Measurements from ENCODE around the gene LIFR.

DNA sequence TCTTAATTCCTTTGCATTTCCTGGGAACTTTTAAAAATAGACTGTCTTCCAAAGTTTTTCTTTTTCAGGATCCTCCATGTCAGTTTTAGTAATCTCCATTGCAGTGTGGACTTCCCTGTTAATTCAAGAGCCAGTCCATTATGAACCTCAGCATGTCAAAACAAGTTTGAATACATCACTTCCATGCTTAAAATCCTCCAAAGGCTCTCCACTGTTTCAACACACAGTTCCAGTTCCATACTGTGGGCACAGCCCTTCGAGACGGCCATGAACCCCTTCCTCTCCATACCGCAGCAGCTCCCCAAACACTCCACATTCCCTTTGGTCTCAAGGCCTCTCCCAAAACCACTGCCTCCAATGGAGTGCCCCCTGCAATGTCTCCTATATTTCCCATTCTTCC is 19.5 kb downstream of the LIFR start:
- TF ChIP-seq, protein P1, sequence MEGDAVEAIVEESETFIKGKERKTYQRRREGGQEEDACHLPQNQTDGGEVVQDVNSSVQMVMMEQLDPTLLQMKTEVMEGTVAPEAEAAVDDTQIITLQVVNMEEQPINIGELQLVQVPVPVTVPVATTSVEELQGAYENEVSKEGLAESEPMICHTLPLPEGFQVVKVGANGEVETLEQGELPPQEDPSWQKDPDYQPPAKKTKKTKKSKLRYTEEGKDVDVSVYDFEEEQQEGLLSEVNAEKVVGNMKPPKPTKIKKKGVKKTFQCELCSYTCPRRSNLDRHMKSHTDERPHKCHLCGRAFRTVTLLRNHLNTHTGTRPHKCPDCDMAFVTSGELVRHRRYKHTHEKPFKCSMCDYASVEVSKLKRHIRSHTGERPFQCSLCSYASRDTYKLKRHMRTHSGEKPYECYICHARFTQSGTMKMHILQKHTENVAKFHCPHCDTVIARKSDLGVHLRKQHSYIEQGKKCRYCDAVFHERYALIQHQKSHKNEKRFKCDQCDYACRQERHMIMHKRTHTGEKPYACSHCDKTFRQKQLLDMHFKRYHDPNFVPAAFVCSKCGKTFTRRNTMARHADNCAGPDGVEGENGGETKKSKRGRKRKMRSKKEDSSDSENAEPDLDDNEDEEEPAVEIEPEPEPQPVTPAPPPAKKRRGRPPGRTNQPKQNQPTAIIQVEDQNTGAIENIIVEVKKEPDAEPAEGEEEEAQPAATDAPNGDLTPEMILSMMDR (IDR thresholded peaks at IDR 0.05; ENCODE audit: poor library complexity) = no peak
- no peak for TF ChIP-seq EZH2 (IDR thresholded peaks at IDR 0.05; ENCODE audit: borderline replicate concordance)

Data from hepatocyte (in vitro differentiated cells).